ENCODE measurements around the gene DGKQ.
A peak's percentile ranks its signal among the peaks of the same experiment; 100 is the strongest.
"Not testable (repeated sequence)": the region's sequence is repeated elsewhere in the genome, so short reads cannot be mapped to it uniquely, and the experiment has no call there.

Gene DGKQ

DNA sequence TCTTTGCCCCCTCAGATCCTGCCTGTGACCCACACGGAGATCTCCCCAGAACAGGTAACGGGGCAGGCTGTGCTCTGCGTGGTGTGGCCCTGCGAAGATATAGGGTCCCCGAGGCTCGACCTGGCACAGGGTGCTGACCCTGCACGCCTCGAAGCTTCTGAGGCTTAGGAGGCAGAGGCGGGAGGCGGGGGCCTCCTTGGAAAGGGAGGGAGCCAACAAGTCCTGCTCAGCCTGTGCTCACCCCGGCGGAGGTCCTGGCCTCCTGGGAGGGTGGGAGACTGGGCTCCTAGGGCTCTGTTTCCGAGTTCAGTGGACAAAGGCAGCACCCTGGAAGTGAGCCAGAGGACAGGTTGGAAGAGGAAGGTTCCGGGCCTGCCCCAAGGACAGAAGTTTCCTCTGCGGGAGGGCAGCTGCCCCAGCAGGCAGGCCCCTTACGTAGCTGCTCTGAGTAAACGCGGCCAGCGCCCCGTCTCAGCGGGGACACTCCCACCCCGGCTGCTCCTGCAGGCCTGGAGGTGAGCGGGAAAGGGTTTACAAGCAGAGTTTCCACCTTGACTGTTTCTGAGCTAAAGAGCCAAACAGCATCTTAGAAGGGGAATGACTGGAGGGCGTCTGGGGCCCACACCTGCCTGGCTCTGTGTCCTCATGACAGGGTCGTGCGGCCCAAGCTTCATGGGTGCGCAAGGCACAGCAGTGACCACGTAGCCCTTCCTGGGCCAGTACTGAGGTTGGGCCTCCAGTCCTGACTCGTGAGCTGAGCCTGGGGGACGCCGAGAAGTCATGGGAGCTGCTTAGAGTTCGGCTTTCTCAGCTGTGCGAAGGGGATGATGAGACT is 25.1 kb downstream of the DGKQ start:
- no peak for DNase-seq (ENCODE audit: low read depth in 1 of 2, low spot score in 1 of 2)
- no peak for TF ChIP-seq JUND (IDR thresholded peaks at IDR 0.05; ENCODE audit: low read depth)
- in situ Hi-C loops (cut with HindIII; ENCODE audit: low pct_unique_long_range_greater_than_20kb, low sequenced_read_pairs) = no loop called here

DNA sequence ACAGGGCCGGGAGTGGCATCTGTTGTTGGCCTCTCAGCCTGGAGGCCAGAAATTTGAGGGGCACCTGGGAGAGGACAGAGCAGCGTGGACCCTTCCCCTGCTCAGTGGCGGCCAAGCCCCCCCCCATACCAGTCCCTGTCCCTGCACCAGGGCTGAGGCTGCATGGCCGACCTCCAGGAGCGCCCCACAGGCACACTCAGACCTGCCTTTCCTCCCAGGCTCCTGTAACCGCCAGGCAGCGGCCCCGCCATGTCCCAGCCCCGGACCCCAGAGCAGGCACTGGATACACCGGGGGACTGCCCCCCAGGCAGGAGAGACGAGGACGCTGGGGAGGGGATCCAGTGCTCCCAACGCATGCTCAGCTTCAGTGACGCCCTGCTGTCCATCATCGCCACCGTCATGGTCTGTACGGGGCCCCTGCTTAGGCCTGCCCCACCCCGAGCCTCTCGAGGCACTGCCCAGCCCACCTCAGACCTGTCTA is 25.8 kb downstream of the DGKQ start:
- TF ChIP-seq JUND (IDR thresholded peaks at IDR 0.05; ENCODE audit: low read depth) = no peak
- no peak for DNase-seq (ENCODE audit: low read depth in 1 of 2, low spot score in 1 of 2)
- in situ Hi-C loops (cut with HindIII; ENCODE audit: low pct_unique_long_range_greater_than_20kb, low sequenced_read_pairs) = no loop called here

DNA sequence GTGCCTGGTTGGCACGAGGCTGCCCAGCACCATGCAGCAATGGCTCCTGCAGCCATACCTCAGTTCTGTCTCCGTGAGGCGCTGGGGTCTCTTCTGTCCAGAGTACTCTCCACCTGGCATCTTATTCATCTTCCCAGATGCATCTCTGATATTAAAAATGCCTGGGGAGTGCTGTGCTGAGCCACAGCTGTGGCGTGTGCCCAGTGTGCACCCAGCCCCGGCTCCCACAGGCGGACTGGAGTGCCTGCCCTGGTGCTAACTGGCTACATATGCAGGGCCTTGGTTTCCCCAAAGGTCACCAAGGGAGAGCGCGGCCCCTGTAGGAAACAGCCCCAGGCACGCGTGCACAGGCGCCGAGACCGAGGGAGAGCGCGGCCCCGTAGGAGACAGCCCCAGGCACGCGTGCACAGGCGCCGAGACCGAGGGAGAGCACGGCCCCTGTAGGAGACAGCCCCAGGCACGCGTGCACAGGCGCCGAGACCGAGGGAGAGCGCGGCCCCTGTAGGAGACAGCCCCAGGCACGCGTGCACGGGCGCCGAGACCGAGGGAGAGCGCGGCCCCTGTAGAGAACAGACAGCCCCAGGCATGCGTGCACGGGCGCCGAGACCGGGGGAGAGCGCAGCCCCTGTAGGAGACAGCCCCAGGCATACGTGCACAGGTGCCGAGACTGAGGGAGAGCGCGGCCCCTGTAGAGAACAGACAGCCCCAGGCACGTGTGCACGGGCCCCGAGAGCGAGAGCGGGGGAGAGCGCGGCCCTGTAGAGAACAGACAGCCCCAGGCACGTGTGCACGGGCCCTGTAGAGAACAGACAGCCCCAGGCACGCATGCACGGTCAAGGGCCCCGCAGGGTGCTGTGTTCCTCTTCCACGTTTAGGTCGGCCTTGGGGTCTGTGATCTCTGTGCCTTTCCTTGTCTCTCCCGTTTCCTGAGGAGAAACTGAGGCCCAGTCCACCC is 26.6 kb downstream of the DGKQ start:
- no peak for DNase-seq (ENCODE audit: low read depth in 1 of 2, low spot score in 1 of 2)
- TF ChIP-seq JUND (IDR thresholded peaks at IDR 0.05; ENCODE audit: low read depth) = no peak
- in situ Hi-C loops (cut with HindIII; ENCODE audit: low pct_unique_long_range_greater_than_20kb, low sequenced_read_pairs) = no loop called here

DNA sequence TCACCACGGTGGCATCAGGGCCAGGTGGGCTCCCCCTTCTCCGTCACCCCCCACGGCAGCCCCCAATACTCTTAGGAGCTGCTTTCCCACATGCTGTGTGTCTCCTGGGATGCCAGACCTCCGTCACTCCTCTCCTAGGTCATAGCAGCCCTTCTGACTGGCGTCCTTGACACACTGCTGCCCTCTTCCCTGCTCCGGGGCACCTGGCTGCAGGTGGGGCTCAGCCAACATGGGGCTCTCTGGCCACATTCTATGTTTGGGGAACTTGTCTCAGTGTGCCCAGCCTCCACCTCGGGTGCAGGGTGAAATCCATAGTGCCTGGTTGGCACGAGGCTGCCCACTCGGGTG is 27.3 kb downstream of the DGKQ start:
- no peak for TF ChIP-seq JUND (IDR thresholded peaks at IDR 0.05; ENCODE audit: low read depth)
- no peak for DNase-seq (ENCODE audit: low read depth in 1 of 2, low spot score in 1 of 2)
- in situ Hi-C loops (cut with HindIII; ENCODE audit: low pct_unique_long_range_greater_than_20kb, low sequenced_read_pairs) = no loop called here

DNA sequence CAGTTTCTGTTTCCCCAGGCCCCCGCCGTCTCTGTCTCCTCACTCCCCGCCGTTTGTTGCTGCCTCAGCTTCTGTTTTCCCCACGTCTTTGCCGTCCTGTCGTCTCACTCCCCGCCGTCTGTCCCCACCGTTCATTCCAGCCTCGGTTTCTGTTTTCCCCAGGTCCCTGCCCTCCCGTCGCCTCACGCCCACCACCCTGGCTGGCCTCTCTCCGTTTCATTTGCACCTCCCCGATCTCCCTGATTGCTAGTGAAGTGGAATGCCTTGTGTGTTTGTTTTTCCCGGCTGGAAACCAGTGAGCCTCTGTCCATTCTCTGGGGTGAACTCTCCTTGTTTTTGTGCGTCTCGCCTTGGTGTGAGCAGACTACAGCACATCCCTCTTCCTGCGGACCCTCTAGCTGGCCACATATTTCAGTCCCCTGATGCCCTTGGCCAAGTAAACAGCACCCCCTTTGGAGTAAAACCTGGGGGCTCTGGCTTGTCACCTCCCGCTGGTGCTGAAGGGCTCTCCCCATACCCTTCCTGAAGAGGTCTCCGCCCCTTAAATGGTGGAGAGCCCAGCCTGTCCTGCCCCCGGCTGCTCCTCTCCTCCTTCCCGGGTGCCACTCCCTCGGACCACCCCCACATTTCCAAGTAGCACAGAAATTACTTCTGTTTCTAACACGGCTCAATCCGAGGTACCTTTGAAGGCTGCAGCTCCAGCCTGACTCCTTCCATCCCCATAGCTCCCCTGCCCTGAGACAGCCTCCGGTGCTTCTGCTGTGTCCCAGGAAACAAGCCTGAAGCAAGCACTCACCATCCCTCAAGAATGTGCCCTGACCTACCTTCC is 27.9 kb downstream of the DGKQ start:
- no peak for TF ChIP-seq JUND (IDR thresholded peaks at IDR 0.05; ENCODE audit: low read depth)
- in situ Hi-C loops (cut with HindIII; ENCODE audit: low pct_unique_long_range_greater_than_20kb, low sequenced_read_pairs) = no loop called here
- DNase-seq (ENCODE audit: low read depth in 1 of 2, low spot score in 1 of 2) = no peak

DNA sequence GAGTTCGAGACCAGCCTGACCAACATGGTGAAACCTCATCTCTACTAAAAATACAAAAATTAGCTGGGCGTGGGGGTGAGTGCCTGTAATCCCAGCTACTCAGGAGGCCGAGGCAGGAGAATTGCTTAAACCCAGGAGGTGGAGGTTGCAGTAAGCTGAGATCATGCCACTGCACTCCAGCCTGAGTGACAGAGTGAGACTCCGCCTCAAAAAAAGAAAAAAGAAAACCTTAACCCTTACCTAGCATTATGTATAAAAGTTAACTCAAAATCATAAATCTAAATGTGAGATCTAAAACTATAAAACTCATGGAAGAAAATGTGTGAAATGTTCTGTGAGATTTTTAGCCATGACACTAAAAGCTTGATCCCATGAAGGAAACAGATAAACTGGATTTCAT is 33.9 kb downstream of the DGKQ start:
- in situ Hi-C loops (cut with HindIII; ENCODE audit: low pct_unique_long_range_greater_than_20kb, low sequenced_read_pairs); DNase-seq (ENCODE audit: low read depth in 1 of 2, low spot score in 1 of 2): not testable (repeated sequence)

DNA sequence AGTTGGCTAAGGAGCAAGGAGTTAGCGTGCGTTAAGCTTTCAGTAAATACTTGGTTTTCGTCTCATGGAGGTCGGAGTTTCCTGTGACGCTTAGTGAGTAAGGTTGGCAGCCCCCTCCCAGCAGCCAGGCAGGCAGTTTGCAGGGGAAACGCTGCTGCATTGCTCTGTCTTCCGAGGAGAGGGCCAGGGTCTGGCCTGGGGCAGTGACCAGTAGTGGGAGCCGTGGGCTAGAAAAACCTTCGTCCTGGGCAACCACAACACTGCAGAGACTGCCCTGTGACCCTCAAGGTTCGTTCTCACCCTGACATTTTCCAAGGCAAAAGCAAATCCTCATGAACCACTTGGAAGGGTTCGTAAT is 40.7 kb downstream of the DGKQ start:
- DNase-seq (ENCODE audit: low read depth in 1 of 2, low spot score in 1 of 2) = peak in 1 of 2 experiments; percentile 8
- TF ChIP-seq JUND (IDR thresholded peaks at IDR 0.05; ENCODE audit: low read depth) = no peak
- in situ Hi-C loops (cut with HindIII; ENCODE audit: low pct_unique_long_range_greater_than_20kb, low sequenced_read_pairs) = no loop called here

DNA sequence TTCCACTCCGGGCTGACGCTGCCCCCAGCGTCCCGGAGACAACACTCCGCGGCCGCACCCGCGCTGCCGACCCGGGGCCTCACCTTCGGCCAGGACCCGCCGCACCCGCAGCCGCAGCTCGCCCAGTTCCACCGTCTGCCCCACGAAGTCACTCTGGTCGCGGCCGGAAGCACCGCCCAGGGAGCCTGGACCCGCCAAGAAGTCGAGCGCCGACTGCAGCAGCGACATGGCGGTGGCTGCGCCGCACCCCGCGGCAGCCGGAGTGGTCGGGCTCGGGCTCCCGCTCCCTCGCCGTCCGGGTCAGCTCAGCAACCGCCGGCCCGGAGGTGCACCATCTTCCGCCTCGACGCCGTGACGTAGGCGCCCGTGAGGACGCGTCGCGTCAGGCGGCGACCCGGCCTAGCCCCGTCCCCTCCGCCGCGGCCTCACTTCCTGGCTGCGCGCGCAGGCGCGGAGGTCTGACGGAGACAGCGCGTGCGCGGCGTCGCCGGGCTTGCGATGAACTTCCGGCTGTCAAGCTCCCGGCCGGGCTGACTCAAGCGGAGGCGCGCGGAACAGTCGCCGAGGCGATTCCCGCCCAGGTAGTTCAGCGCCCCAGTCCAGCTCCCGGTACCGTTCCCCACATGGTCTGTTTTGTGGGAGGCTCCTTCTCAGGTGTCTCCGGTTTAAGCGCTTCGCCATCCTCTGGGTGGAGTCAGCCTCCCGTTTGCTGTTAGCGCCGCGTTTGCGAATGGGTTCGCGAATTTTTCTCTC is 41.2 kb downstream of the DGKQ start, which contains the start of the genes GAK and TMEM175:
TSS of gene GAK (minus strand) at position 357 of the 753 bp plus-strand sequence. CDS start at position 228, 129 bp downstream.
TSS of gene TMEM175 (plus strand) at position 501 of the 753 bp plus-strand sequence. CDS start 15,280 bp downstream, outside the sequence.
- in situ Hi-C loops (cut with HindIII; ENCODE audit: low pct_unique_long_range_greater_than_20kb, low sequenced_read_pairs) = no loop called here
- TF ChIP-seq JUND (IDR thresholded peaks at IDR 0.05; ENCODE audit: low read depth) = no peak
- peak; percentile 97 to 99 for DNase-seq (ENCODE audit: low read depth in 1 of 2, low spot score in 1 of 2)

DNA sequence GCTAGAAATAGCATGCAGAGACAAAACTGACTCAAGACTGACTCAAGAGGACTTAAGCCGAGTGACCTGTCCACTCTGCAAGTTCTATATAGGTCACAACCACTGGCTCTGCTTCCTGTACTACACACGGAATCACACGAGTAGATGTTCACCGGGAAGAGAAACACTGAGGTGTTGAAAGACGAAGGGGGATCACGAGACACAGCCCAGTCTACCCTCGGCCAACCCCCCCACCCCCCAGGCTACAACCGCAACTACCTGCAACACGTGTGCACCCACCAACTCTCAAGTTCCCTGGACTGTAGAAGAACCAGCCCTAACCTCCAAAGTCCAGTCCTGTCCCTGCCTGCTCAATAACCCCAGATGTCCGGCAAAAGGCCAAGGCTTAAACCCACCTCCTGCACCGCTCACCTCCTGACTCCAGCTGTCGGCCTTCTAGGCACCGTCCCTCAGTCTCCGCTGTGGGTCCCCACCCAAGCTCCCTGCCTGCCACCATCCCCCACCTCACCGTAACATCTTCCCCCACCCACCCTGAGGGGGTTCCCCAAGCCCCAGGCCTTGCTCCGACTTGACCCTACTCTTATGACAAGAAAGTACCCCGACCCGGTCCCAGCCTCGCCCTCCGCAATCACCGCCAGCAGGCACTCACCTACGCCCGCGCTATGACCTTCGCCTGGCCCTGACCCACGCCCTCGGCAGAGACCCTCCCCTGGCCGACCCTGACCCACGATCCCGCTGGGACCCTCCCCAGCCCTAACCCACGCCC is 42.0 kb downstream of the DGKQ start:
- peak in 1 of 2 experiments; percentile 21 for DNase-seq (ENCODE audit: low read depth in 1 of 2, low spot score in 1 of 2)
- TF ChIP-seq JUND (IDR thresholded peaks at IDR 0.05; ENCODE audit: low read depth) = no peak
- in situ Hi-C loops (cut with HindIII; ENCODE audit: low pct_unique_long_range_greater_than_20kb, low sequenced_read_pairs) = no loop called here

DNA sequence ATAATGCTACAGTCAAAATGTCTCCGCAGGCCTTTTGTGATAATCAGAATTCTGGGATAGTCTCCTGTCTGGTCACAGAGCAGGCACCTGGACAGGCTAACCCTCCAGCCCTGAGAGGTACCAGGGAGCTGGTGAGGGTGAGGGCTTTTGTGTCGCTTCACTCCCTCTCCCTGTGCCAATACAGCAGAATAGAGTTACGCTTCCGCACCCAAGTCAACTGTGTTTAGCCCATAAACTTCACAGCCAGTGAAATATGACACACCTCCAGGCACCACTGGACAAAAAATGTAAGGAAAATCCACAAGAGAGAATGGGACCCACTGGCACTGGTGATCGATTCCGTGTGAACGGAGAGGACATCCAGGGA is 42.6 kb downstream of the DGKQ start:
- DNase-seq (ENCODE audit: low read depth in 1 of 2, low spot score in 1 of 2) = no peak
- in situ Hi-C loops (cut with HindIII; ENCODE audit: low pct_unique_long_range_greater_than_20kb, low sequenced_read_pairs) = no loop called here
- no peak for TF ChIP-seq JUND (IDR thresholded peaks at IDR 0.05; ENCODE audit: low read depth)

DNA sequence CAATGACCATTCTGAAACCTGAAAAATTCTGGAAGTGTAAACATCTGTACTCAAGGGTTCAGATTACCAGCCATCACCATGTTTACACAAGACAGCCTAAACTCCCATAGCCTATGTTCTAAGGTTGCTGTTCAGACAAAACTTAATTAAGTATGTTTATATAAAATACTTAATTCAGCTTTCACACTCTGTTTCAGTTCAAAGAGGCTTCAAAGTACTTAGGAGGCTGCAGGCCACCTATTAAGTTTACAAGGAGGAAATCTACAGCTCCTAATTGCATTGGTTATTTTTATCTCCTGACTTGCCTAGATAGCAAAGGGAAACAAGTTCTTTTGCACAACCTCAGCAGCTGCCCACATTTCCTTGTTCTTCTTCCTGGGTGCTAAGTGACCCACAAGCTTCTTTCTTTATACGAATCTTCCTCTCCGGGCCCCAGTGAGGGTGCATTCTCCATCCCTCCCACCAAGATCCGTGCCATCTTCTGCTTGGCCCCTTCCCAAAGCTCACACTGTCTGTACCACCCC is 43.3 kb downstream of the DGKQ start:
- no peak for DNase-seq (ENCODE audit: low read depth in 1 of 2, low spot score in 1 of 2)
- no peak for TF ChIP-seq JUND (IDR thresholded peaks at IDR 0.05; ENCODE audit: low read depth)
- in situ Hi-C loops (cut with HindIII; ENCODE audit: low pct_unique_long_range_greater_than_20kb, low sequenced_read_pairs) = no loop called here
